ENCODE measurements around the gene MAPK8IP2.
"Not testable (repeated sequence)": the region's sequence is repeated elsewhere in the genome, so short reads cannot be mapped to it uniquely, and the experiment has no call there.

DNA sequence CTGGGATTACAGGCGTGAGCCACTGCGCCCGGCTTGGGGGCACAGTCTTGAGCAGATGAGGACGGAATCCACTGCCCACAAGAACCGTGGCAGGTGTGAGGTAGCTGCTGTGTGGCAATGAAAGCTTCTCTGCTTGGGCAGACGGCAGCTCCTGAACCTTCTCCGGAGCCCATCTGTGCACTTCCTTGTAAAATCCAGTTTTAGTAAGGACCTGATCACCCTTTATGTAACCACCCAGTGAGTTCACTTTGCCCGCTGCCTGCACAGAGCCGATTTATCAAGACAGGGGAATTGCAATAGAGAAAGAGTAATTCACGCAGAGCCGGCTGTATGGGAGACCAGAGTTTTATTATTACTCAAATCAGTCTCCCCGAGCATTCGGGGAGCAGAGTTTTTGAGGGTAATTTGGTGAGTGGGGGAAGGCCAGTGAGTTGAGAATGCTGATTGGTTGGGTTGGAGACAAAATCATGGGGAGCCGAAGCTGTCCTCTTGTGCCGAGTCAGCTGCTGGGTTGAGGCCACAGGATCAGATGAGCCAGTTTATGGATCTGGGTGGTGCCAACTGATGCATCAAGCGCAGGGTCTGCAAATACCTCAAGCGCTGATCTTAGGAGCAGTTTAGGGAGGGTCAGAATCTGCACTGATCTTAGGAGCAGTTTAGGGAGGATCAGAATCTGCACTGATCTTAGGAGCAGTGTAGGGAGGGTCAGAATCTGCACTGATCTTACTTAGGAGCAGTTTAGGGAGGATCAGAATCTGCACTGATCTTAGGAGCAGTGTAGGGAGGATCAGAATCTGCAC is 42.6 kb downstream of the MAPK8IP2 start:
- not testable (repeated sequence) for TF ChIP-seq CTCF, POLR2A (IDR thresholded peaks at IDR 0.05)
